HG03060 (cell line): ENCODE data around the gene TMA7.
"Not testable (repeated sequence)": the region's sequence is repeated elsewhere in the genome, so short reads cannot be mapped to it uniquely, and the experiment has no call there.

Experiments
- ATAC-seq: cut with Tn5 transposase; IDR thresholded peaks from one replicate; pipeline ENCODE4 v1.9.1; 2021; ENCODE audit warnings: low read depth, moderate number of reproducible peaks; ENCODE audit not compliant: unreplicated experiment

The TMA7 gene

GRCh38 chr3:48465531-48466378, 25.7 kb downstream of the TMA7 start:
- ATAC-seq: no peak

- no peak for ATAC-seq
These were observed 26.5 kb downstream of the TMA7 start for GRCh38 chr3:48466386-48467109.

- no peak for ATAC-seq
These were observed 27.0 kb downstream of the TMA7 start for GRCh38 chr3:48467110-48467454.

GRCh38 chr3:48467473-48468267, 27.6 kb downstream of the TMA7 start:
- ATAC-seq: no peak

GRCh38 chr3:48468329-48468731, 28.3 kb downstream of the TMA7 start:
- ATAC-seq: no peak

GRCh38 chr3:48469046-48469915, 29.2 kb downstream of the TMA7 start:
- ATAC-seq: no peak

GRCh38 chr3:48470286-48470685, 30.2 kb downstream of the TMA7 start:
- ATAC-seq: no peak

- ATAC-seq: no peak
These were observed 32.5 kb downstream of the TMA7 start for GRCh38 chr3:48472673-48472922.

GRCh38 chr3:48472923-48473616, 33.0 kb downstream of the TMA7 start:
- ATAC-seq: peak; percentile 67

GRCh38 chr3:48473617-48473952, 33.5 kb downstream of the TMA7 start:
- ATAC-seq: no peak

- ATAC-seq: not testable (repeated sequence)
These were observed 34.0 kb downstream of the TMA7 start for GRCh38 chr3:48474031-48474430.

GRCh38 chr3:48474619-48475018, 34.6 kb downstream of the TMA7 start:
- no peak for ATAC-seq

- ATAC-seq: no peak
These were observed 35.1 kb downstream of the TMA7 start for GRCh38 chr3:48475188-48475587.

- no peak for ATAC-seq
These were observed 36.5 kb downstream of the TMA7 start for GRCh38 chr3:48476426-48477053.

- ATAC-seq: no peak
These were observed 38.0 kb downstream of the TMA7 start for GRCh38 chr3:48477959-48478520.

GRCh38 chr3:48478626-48479555, 38.8 kb downstream of the TMA7 start:
- no peak for ATAC-seq

- ATAC-seq: not testable (repeated sequence)
These were observed 40.8 kb downstream of the TMA7 start for GRCh38 chr3:48480891-48481290.

- ATAC-seq: not testable (repeated sequence)
These were observed 42.8 kb downstream of the TMA7 start for GRCh38 chr3:48482822-48483221.
